ENCODE data around the gene DEXI.
"Not testable (repeated sequence)": the region's sequence is repeated elsewhere in the genome, so short reads cannot be mapped to it uniquely, and the experiment has no call there.

Gene DEXI

DNA sequence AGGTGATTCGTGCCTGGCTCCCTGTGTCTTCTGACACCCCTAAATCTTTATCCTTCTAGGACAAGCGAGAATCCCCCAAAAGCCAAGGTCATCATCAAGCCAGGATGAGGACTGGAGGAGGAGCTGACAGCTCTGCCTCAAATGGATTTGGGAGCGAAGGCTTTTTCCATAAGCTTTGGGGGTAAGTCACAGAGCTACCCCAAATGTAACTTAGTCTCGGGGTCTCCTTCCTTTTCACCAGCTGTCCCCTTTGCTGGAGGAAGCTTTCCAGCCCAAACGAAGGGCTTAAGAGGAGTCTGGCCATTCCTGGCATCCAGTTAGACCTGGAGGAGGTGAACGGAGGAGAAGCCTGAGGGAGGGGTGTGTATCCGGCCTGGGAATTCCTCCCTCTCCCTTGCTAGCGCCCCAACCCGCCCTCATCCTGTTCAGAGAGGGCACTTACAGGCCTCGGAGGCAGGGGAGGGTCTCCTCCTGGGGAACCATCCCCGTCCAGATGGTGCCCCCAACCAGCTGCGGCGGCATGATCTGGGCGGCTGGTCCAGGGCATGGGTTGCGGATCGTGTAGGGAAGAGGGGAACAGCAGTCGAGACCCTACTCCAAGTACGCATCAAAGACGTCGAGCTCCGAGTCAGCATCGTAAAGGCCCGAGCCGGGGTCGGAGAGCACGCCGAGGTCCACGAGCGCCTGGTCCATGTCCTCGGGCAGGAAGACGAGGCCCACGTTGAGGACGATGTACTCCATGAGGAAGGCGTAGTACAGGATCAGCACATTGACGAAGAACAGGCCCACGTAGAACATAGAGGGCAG lies 938 bp downstream of the DEXI start:
- DNase-seq (ENCODE audit: low read depth) = no peak

DNA sequence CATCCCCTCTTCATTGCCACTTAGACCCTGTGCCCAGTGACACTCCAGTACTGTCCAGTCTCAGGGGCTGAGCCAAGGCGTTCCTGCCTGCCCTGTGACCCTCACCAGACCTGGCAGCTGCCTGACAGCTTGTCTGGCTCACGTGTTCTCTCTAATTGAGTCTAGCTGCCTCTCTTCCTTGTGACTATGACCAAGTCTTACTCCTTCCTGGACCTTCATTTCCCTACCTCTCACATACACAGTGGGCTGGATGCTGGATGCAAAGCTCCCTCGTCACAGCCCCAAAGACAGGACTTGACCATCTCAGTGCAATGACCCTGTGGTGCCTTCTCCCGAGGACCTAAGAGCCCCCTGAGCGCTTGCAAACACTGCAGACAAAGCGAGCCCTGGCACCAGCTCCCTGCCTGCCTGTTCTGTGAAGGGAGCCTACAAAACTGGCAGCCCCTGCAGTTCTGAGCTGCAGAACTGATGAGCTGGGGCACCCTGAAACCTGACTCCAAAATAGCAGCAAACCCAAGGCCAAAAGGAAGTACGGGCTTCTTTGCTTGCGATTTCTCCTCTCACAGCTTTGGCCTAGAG lies 1.7 kb downstream of the DEXI start:
- peak; percentile 27 for DNase-seq (ENCODE audit: low read depth)

DNA sequence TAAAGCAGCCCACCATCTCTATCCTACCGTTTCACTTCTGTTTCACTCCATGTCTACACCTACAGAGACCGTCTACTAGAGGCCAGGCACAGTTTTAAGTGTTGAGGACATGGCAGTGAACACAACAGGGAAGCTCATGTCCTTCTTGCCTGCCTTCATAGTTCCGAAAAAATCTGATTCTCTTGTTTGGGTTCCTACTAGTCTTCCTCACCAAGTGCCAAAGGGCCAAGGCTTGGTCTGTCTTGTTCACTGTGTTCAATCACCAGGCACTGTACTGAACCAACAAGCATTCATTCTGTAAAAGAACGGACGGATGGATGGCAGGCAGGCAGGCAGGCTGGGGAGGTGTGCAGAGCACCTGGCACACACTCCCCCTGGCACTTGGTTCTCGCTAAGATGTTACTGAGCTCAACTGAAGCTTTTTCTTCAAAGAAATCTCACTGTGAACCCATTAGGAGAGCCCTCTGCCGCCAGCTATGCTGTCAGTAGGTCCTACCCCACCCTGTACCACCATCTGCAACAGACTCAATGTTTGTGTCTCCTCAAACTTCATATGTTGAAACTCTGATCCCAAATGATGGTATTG lies 2.5 kb downstream of the DEXI start:
- DNase-seq (ENCODE audit: low read depth) = no peak

GRCh38 chr16:10938796-10939648 lies 3.2 kb downstream of the DEXI start:
- no peak for DNase-seq (ENCODE audit: low read depth)

DNA sequence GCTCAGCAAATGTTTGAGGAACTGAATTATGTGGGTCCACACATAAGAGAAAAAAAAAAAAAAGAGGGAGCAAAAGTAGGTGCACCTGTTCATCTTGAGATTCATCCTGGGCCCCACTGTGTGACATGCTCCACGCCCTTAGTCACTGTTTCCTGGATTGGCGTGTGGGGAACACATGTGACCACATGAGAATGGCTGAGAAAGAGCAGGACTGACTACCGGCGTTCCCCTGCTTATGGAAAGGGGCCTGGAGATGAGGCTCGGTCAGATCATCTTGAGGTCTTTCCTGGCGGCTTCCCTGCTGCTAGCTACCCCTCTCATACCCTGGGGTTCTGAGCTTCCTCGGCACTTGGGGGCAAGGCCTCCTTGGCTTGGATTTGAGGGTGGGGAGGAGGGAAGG lies 3.9 kb downstream of the DEXI start:
- DNase-seq (ENCODE audit: low read depth) = no peak

DNA sequence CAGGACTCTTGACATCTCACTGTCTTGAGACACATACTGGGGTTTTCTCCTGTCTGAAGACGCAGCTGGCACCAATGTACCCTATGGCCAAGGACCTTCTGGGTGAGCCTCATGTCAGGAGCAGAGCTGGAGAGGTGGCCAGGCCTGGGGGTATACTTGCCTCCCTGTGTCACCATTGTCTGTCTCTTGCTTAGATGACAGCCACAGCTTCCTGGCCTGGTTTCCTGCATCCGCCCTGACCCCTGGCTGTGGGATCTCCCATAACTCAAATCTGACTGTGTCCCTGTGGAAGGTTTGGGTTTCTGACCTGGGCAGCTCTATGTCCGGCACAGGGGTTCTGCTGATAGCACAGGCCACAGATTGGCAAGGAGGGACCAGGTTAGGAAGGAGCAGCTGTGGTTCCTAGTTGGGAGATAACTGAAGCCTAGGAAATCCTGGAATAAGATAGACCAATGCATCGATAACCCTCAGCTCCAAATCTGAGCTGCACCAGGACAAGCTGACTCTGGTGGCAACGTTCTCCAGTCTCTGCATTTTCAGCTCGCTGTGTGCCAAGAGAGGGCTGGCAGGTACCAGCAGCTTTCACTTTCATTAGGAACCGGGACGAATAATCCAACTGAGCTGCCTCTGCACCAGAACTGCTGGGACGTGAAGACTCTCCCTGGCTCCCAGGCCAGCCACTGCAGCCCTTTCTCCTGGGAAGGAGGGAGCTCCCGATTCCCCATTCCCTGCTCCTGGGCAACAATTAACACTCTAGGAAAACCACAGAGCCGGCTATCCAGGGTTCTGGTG lies 5.0 kb downstream of the DEXI start:
- DNase-seq (ENCODE audit: low read depth) = no peak

DNA sequence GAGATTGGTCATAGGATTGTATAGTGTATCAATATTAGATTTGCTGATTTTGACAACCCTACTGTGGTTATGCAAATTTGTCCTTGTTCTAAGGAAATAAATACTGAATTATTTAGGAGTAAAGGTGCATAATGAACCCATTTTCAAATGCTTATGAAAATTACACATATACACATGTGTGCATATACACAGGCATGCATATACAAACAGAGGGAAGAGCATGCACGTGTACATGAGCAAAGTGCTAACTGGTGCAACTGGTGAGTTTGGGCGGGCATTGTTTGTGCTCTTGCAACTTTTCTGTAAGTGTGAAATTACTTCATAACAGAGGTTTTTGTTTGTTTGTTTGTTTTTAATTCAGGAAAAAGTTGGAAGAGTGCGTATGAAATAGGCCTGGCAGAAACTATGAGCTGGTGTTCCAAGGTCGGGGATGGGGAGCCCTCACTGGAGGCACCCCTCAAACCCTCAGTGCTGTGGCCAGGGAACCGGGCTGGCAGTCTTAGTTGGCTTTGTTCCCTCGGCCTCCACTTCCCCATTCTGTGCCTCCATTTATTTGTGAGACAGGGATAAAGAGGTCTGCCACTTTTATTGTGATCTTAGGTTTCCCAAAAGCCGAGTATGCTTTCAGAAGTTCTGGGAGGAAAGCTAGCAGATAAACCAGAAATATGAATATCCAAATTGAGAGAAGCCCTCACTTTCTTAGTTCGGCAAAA lies 5.8 kb downstream of the DEXI start:
- DNase-seq (ENCODE audit: low read depth) = no peak

- no peak for DNase-seq (ENCODE audit: low read depth)
Observed at GRCh38 chr16:10935226-10935915, 6.9 kb downstream of the DEXI start.

DNA sequence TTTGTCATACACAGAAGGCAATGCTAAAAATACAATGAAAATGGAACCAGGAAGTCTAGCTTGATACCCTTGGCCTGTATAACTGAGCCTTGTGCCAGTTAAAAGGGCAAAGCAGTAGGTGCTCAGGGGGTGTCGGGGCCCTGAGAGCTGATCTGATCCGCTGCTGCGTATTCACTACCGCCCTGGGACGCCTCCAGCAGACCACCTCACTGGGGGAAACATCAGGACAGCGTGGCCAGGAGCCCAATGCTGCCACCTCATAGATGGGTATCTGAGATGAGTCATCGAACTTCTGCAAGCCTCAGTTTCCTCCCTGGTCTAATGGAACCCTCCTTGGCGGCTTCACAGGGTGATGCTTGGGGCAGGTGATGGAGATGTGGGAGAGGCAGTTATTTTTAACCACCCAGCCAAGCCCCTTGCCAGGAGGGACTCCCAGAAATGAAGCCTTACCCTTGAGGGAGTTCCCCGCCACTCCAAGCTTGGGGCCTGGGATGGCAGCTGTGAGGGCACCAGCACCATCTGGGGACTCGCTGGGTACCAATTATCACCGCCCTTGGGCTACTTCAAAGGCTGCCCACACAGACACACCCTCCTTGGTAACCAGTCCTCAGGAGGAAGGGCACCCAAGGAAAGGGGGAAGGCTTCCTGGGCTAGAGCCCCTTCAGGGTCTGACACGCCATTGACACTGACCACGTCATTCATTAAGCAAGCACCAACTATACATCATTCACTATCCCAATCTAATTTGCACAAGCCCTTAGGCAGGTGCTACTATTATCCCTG lies 7.8 kb downstream of the DEXI start:
- DNase-seq (ENCODE audit: low read depth) = no peak

DNA sequence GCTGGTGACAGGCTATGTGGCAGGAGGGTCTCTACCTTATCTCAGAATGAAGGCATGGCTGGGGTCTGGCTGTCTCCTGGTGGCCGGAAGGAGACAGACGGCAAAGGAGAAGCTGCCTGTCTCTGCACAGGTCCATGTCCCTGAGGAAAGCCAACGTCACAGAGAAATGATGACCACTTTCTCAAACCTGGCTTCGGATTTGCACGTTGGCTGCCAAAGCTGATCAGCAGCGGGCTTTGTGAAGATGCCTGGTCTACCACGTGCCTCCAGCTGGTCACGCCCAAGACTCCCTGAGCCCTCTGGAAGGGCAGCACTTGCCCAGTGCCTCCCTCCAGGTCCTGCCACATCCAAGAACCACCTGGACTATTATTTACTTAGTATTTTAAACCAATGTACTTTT lies 8.4 kb downstream of the DEXI start:
- no peak for DNase-seq (ENCODE audit: low read depth)

GRCh38 chr16:10932959-10933710 lies 9.1 kb downstream of the DEXI start:
- DNase-seq (ENCODE audit: low read depth) = no peak

GRCh38 chr16:10931977-10932632 lies 10.2 kb downstream of the DEXI start:
- no peak for DNase-seq (ENCODE audit: low read depth)

- no peak for DNase-seq (ENCODE audit: low read depth)
Observed at GRCh38 chr16:10931134-10931533, 11.1 kb downstream of the DEXI start.

- no peak for DNase-seq (ENCODE audit: low read depth)
Observed at GRCh38 chr16:10930755-10931093, 11.5 kb downstream of the DEXI start.

DNA sequence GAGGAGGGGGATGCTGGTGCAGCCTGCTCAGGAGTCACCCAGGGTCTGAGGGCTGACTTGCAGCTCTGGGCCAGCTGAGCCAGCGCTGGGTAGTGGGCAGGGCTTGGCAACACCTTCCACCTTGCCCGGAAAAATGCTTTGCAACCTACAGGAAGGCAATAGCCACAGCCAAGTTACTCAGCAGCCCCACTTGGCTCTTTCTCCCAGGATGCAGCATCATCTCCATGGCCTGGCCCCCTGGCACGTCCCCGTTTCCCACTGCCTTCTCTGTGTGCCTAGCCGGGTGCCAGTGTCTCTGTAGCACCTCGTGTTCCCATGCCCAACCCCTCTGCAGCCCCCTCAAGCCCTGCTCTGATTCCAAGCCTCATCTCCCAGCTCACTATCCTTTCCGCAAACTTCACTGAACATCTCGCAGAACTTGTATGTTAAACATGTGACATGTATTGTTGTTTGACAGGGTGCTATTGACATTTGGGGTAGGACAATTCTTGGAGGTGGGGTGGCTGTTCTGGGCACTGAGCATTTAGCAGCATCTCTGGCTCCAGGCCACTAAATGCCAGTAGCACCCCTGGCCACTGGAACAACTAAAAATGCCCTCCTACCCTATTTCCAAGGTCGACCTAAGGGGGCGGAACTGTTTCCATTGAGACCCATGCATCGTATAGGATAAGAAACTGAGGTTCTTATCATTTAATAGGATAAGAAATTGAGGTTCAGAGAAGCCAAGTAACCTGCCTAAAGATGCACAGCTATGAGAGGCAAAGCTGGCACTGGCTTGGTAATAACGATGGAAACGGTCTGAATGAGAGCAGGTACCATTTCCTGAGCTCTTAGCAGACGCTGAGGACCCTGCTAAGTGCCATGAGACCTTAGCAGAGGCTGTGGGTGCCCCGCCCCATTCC lies 12.2 kb downstream of the DEXI start:
- DNase-seq (ENCODE audit: low read depth) = no peak

DNA sequence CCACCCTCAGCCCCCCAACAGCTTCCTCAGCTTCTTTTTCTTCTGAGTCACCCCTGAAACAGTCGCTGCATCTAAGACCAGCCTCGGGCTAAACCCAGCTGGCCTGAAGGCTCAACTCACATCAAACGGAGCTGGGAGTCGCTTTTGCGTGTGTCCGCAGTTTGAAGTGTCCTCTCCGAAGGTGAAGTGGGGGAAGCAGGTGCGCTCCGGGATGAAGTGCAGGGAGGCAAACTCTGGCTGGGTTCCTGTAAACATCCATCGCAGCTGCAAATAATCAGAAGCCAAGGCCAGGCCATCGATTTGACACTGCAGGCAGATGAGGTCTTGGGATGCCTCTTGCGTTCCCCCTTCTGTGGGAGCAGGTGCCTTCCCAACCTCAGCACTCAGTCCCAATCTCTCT lies 13.2 kb downstream of the DEXI start:
- not testable (repeated sequence) for DNase-seq (ENCODE audit: low read depth)

DNA sequence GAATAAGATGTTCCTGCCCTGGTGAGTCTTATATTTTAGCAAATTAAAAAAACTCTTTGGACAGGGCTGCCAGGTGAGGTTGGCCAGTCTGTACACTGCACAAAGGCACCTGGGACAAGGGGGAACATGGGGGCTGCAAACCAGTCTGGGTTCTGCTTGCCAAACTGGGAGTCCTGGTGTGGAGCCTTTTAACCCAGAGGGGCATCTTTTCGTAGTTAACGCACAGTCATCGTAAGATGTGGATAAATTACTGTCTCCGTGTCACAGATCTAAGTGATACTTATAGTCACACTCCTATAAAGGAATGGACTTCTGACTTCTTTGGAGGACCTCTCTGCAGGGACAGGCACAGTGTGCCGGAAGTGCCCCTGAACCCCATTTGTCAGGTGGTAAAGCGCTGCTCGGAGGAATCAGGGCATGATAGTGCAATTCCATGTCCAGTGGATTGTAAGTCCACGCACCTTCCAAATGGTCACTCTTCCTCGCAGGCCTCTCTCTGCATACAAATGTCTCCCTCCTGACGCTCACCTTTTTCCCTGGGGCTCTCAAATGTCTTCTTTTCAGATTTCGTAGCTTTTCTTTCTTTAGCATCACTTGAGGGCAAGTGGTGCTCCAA lies 14.7 kb downstream of the DEXI start:
- no peak for DNase-seq (ENCODE audit: low read depth)
